GM12878 (cell line): ENCODE results near the gene KCNK5. TPM values are rescaled to one million over a fixed set of nuclear protein-coding genes. Genes with fewer than 3 reads are reported as not detected.

ENCODE experiments used
- ATAC-seq: fragments of 200-7000 bp; cut with Tn5 transposase; 3 replicates; pipeline ENCODE4 v1.9.1; 2020; ENCODE audit warnings: mild to moderate bottlenecking, moderate library complexity
- BruUV-seq: library from RNA; stranded (reverse); fragments of 400-500 nt; replicated peaks from 2 replicates; lab custom pipeline; 2021; lab: Mats Ljungman, UMichigan
- CTCF ChIA-PET: fragments of 300-600 bp; sonication (Branson Sonifier 250); formaldehyde crosslinking; extraction: SDS; loops from one replicate; lab custom pipeline; 2021; ENCODE audit warnings: inconsistent platforms; lab: Yijun Ruan, JAX
- POLR2A ChIA-PET: fragments of 350-600 bp; formaldehyde crosslinking; extraction: SDS; loops from one replicate; lab custom pipeline; 2021; ENCODE audit warnings: inconsistent platforms; lab: Charles Lee
- RAD21 ChIA-PET: fragments of 300-600 bp; sonication (Branson Sonifier 250); formaldehyde crosslinking; loops from one replicate; lab custom pipeline; 2023; ENCODE audit warnings: antibody characterized with exemption; ENCODE audit not compliant: unreplicated experiment; lab: Charles Lee
- SMC1A ChIA-PET: fragments of 300-600 bp; sonication (Branson Sonifier 250); formaldehyde crosslinking; loops from one replicate; lab custom pipeline; 2023; ENCODE audit not compliant: unreplicated experiment, uncharacterized antibody; lab: Charles Lee
- DNase-seq: peaks from one replicate; pipeline ENCODE4 v3.0.0-alpha.2; 2011; ENCODE audit warnings: low read depth, low spot score
- FAIRE-seq: peaks from 3 replicates; lab custom pipeline; 2011; peaks lifted over from hg19 to GRCh38; lab: Jason Lieb, UNC
- H2AFZ ChIP-seq: 2 replicates; pipeline ENCODE4 v1.6.0; 2011; ENCODE audit warnings: low read depth, low read length, control low read depth; ENCODE audit not compliant: control insufficient read depth
- H3K27ac ChIP-seq: 2 replicates; pipeline ENCODE4 v1.5.1; 2011; ENCODE audit warnings: control low read depth; ENCODE audit not compliant: control insufficient read depth, insufficient read depth
- H3K27me3 ChIP-seq, 2 experiments: replicated peaks in 1 of 2; 2 replicates each; pipeline versions ENCODE4 v1.6.0 to v1.6.1; 2011; ENCODE audit warnings: low read length in 1 of 2; ENCODE audit not compliant: control insufficient read depth in 2 of 2, insufficient read depth in 2 of 2
- H3K36me3 ChIP-seq, 2 experiments: 2 replicates each; pipeline ENCODE4 v1.5.1; 2011; ENCODE audit warnings: low read length in 1 of 2; ENCODE audit not compliant: control insufficient read depth in 2 of 2, insufficient read depth in 2 of 2
- H3K4me1 ChIP-seq: 2 replicates; pipeline ENCODE4 v1.6.1; 2011; ENCODE audit warnings: mild to moderate bottlenecking, low read length, moderate library complexity, mixed read lengths; ENCODE audit not compliant: control insufficient read depth, insufficient read depth
- H3K4me2 ChIP-seq: 2 replicates; pipeline ENCODE4 v1.6.0; 2011; ENCODE audit warnings: control low read depth; ENCODE audit not compliant: control insufficient read depth, insufficient read depth
- H3K4me3 ChIP-seq: fragments of 200-600 bp; sonication (generic); 2 replicates; pipeline ENCODE4 v1.5.1; 2016
- H3K79me2 ChIP-seq: 2 replicates; pipeline ENCODE4 v1.6.0; 2011; ENCODE audit warnings: low read length; ENCODE audit not compliant: control insufficient read depth, insufficient read depth
- H3K9ac ChIP-seq: 2 replicates; pipeline ENCODE4 v1.8.0; 2011; ENCODE audit warnings: low read length, control low read depth, mixed read lengths; ENCODE audit not compliant: control insufficient read depth, insufficient read depth
- H3K9me3 ChIP-seq: replicated peaks from 3 replicates; pipeline ENCODE4 v1.5.1; 2011; ENCODE audit warnings: mild to moderate bottlenecking, low read length; ENCODE audit not compliant: control insufficient read depth, insufficient read depth
- H4K20me1 ChIP-seq: 2 replicates; pipeline ENCODE4 v1.6.0; 2011; ENCODE audit not compliant: control insufficient read depth, insufficient read depth
- ATF3 ChIP-seq: IDR thresholded peaks from 2 replicates; pipeline ENCODE4 v1.6.1; 2011; ENCODE audit warnings: low read depth, mild to moderate bottlenecking, low read length, moderate library complexity, borderline replicate concordance; ENCODE audit errors: extremely low read depth
- BRCA1 ChIP-seq: IDR thresholded peaks from 2 replicates; pipeline ENCODE4 v1.6.1; 2011; ENCODE audit warnings: low read depth, low read length, improper control_type of control experiment
- CEBPB ChIP-seq, 2 experiments: fragments of 150-350 bp in 1 of 2; IDR thresholded peaks; 2 replicates each; pipeline ENCODE4 v1.6.1; 2012 to 2014; ENCODE audit warnings: low read depth in 2 of 2, low read length in 2 of 2, borderline replicate concordance in 1 of 2, inconsistent platforms in 1 of 2
- CREB1 ChIP-seq: IDR thresholded peaks from 2 replicates; pipeline ENCODE4 v1.6.1; 2012; ENCODE audit warnings: low read depth, mild to moderate bottlenecking, inconsistent platforms
- IKZF1 ChIP-seq: fragments of 450-650 bp; conservative IDR thresholded peaks from 2 replicates; pipeline ENCODE4 v1.6.1; 2017; ENCODE audit warnings: antibody characterized with exemption, mild to moderate bottlenecking
- JUND ChIP-seq: IDR thresholded peaks from 2 replicates; pipeline ENCODE4 v1.6.1; 2012; ENCODE audit warnings: low read depth, mild to moderate bottlenecking, low read length, improper control_type of control experiment, moderate library complexity
- LARP7 ChIP-seq: fragments of 450-650 bp; IDR thresholded peaks from 2 replicates; pipeline ENCODE4 v1.6.1; 2017; ENCODE audit warnings: mild to moderate bottlenecking
- MYC ChIP-seq: IDR thresholded peaks from 2 replicates; pipeline ENCODE4 v1.6.1; 2011; ENCODE audit warnings: mild to moderate bottlenecking, low read length, moderate library complexity, inconsistent platforms; ENCODE audit not compliant: insufficient read depth, insufficient replicate concordance, insufficient read length, severe bottlenecking
- NFYB ChIP-seq: IDR thresholded peaks from 2 replicates; pipeline ENCODE4 v1.6.1; 2011; ENCODE audit warnings: low read depth, mild to moderate bottlenecking, low read length, improper control_type of control experiment, moderate library complexity; ENCODE audit not compliant: insufficient read depth
- NR2F1 ChIP-seq: fragments of 450-650 bp; conservative IDR thresholded peaks from 2 replicates; pipeline ENCODE4 v1.6.1; 2017; ENCODE audit warnings: mild to moderate bottlenecking
- RUNX3 ChIP-seq: IDR thresholded peaks from 2 replicates; pipeline ENCODE4 v1.6.1; 2012; ENCODE audit warnings: low read length, inconsistent platforms
- SMC3 ChIP-seq: IDR thresholded peaks from 2 replicates; pipeline ENCODE4 v1.6.1; 2011; ENCODE audit warnings: low read length, improper control_type of control experiment, borderline replicate concordance
- SP1 ChIP-seq: IDR thresholded peaks from one replicate; pipeline ENCODE4 v1.6.1; 2011; ENCODE audit warnings: low read depth, low read length
- SPI1 ChIP-seq: IDR thresholded peaks from 2 replicates; pipeline ENCODE4 v1.6.1; 2011; ENCODE audit warnings: low read depth, mild to moderate bottlenecking, low read length, moderate library complexity, borderline replicate concordance; ENCODE audit not compliant: insufficient read depth
- SREBF2 ChIP-seq: IDR thresholded peaks from 2 replicates; pipeline ENCODE4 v1.6.1; 2012; ENCODE audit warnings: mild to moderate bottlenecking, low read length
- TCF7 ChIP-seq: IDR thresholded peaks from 2 replicates; pipeline ENCODE4 v1.6.1; 2014; ENCODE audit warnings: antibody characterized with exemption, borderline replicate concordance
- ZNF207 ChIP-seq: fragments of 450-650 bp; IDR thresholded peaks from 2 replicates; pipeline ENCODE4 v1.6.1; 2014; ENCODE audit warnings: antibody characterized with exemption, mild to moderate bottlenecking, borderline replicate concordance
- ZNF687 ChIP-seq: fragments of 450-650 bp; IDR thresholded peaks from 2 replicates; pipeline ENCODE4 v1.6.1; 2017; ENCODE audit warnings: mild to moderate bottlenecking, moderate library complexity
- WGBS: methylation state at CpG from one replicate; pipeline ENCODE4 v1.1.6; 2016; ENCODE audit warnings: low lambda C conversion rate; ENCODE audit not compliant: insufficient replicate concordance, insufficient coverage; ENCODE audit errors: missing lambda C conversion rate; 5-methylcytosine and 5-hydroxymethylcytosine counted together
- in situ Hi-C: fragments of 300-500 bp; cut with MboI; formaldehyde crosslinking; loops from 9 replicates; pipeline ENCODE4 v1.14.3; 2018; ENCODE audit warnings: mixed read lengths
- intact Hi-C: fragments of 100-400 bp; cut with micrococcal nuclease; formaldehyde crosslinking; loops from one replicate; pipeline ENCODE4 v1.14.2; 2022; ENCODE audit not compliant: unreplicated experiment
- polyA plus RNA-seq, 11 experiments: library from polyadenylated mRNA; depleted of rRNA in 4 of 11; unstranded in 6 of 11; stranded (reverse) in 5 of 11; fragments of >200 nt; fragmentation: Nextera tagmentation in 4 of 11; fragmentation: Illumina TruSeq in 1 of 11; extraction: Ambion mirVana in 4 of 11; extraction: Trizol in 1 of 11; gene quantifications; 1 replicate in 1 of 11; 2 replicates in 10 of 11; pipeline versions ENCODE4 v1.2.1 to v1.2.3, GENCODE V29; 2011 to 2016; ENCODE audit warnings: inconsistent platforms in 2 of 11, missing spikeins in 2 of 11, low read depth in 1 of 11
- total RNA-seq, 4 experiments: library from RNA; depleted of rRNA in 3 of 4; stranded (reverse); fragments of >200 nt in 3 of 4; fragmentation: Illumina TruSeq in 1 of 4; extraction: Trizol in 1 of 4; gene quantifications; 2 replicates each; pipeline versions ENCODE4 v1.2.1 to v1.2.3, GENCODE V29; 2013 to 2021

KCNK5 gene
- total and polyA plus RNA-seq, 10 of the 15 experiments (the other 5 are each of a cell fraction or from before 2014, with no cell fraction given), result 0.11 to 4.2 (median 2.1) TPM

- ChIA-PET SMC1A (interaction anchor here (1.1 to 2.2 kb wide), 3 partner anchors 14 to 95 kb away, joined by 3 to 8 read pairs (median 3); no protein-coding TSS in a partner anchor), POLR2A (interaction anchor here (0.6 kb wide), 2 partner anchors 21 to 177 kb away, joined by 3 read pairs; partner anchors contain the start of gene KCNK5), CTCF (interaction anchor here (0.7 to 1.5 kb wide), 7 partner anchors 9 to 97 kb away, joined by 3 to 5 read pairs (median 3); no protein-coding TSS in a partner anchor), RAD21 (interaction anchor here (1.6 kb wide), 1 partner anchor 14 kb away, joined by 6 read pairs; no protein-coding TSS in a partner anchor)
- H3K4me3 ChIP-seq, result no peak overlapping the region
- intact Hi-C loops, result no loop called here
- no peaks in the 10 kb centered on the region for H3K9me3 ChIP-seq
- H3K4me2 ChIP-seq, result no peak overlapping the region
- DNase-seq, result no peak
- H4K20me1 ChIP-seq, result no peaks in the 10 kb centered on the region
- H3K27me3 ChIP-seq, result no peaks in the 10 kb centered on the region; a peak in 1 of 4 replicates
- H3K27ac ChIP-seq, result no peak overlapping the region
- H2AFZ ChIP-seq, result no peak overlapping the region
- in situ Hi-C loops, result no loop called here
- no peak for ATAC-seq
- H3K9ac ChIP-seq, result no peak overlapping the region
- FAIRE-seq, result no peak
- H3K79me2 ChIP-seq, result no peaks in the 10 kb centered on the region
- BruUV-seq, result no TSS peak
- no peaks in the 10 kb centered on the region for H3K36me3 ChIP-seq
- peaks cover 7% of the 10 kb centered on the region for H3K4me1 ChIP-seq
- WGBS, result 54% methylated on average over 6 of the region's 6 CpGs
- TF ChIP-seq SPI1 (no peak), SP1 (no peak), NR2F1 (no peak), IKZF1 (no peak), NFYB (no peak), RUNX3 (no peak), SREBF2 (no peak), TCF7 (no peak), ATF3 (no peak), ZNF687 (no peak), CEBPB (IDR thresholded peaks at IDR 0.05; ENCODE audit: borderline replicate concordance in 1 of 2, low read depth in 2 of 2, low read length in 2 of 2) (no peak), SMC3 (no peak), LARP7 (no peak), CREB1 (no peak), MYC (no peak), ZNF207 (no peak), JUND (no peak), BRCA1 (no peak)
These were observed 21.0 kb downstream of the KCNK5 start for GRCh38 chr6:39208223-39208739.
